Measurements from ENCODE around the gene ADARB1.

ADARB1 gene

DNA sequence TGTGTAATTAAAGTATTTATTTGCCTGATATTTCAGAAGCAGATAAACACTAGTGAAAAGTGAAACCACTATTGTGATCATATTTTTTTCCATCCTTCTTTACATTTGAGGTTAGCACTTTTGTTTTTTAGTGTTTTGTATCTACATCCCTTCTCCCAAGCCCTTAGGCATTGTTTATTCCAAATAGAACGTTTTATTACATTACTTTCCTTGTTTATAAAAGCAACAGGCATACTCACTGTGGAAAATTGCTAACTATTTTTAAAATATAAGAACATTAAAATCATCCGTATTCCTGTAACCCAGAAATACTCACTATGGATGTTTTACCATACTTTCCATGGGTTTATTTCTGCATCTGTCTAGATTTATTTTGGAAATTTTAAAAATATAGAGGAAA lies 109.5 kb downstream of the ADARB1 start:
- Histone ChIP-seq H3K4me3 (ENCODE audit: low read depth, low read length) (no peak overlapping the region), H3K4me1 (ENCODE audit: control insufficient read depth, insufficient read depth, low read length) (no peaks in the 10 kb centered on the region), H3K9ac (ENCODE audit: low read depth, low read length) (no peak overlapping the region), H3K36me3 (ENCODE audit: control insufficient read depth, insufficient read depth, low read length) (peaks cover 7% of the 10 kb centered on the region), H3K9me3 (ENCODE audit: control insufficient read depth, insufficient read depth, low read length) (no peaks in the 10 kb centered on the region), H3K27me3 (ENCODE audit: control insufficient read depth, insufficient read depth, low read length) (no peaks in the 10 kb centered on the region)

DNA sequence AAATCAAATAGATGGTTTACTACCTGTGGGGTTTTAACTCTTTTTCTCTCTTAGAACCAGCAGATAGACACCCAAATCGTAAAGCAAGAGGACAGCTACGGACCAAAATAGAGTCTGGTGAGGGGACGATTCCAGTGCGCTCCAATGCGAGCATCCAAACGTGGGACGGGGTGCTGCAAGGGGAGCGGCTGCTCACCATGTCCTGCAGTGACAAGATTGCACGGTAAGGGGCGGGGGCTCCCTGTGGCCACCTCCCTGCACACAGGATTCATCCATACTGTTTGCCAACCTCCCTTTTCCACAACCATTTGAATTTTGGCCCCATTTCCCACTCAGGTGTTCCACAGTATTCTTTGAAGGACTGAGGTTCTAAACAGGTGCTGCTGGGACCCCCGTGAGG lies 110.5 kb downstream of the ADARB1 start:
- H3K9me3 ChIP-seq (ENCODE audit: control insufficient read depth, insufficient read depth, low read length): no peaks in the 10 kb centered on the region
- H3K27me3 ChIP-seq (ENCODE audit: control insufficient read depth, insufficient read depth, low read length): no peaks in the 10 kb centered on the region
- peaks cover 7% of the 10 kb centered on the region for H3K36me3 ChIP-seq (ENCODE audit: control insufficient read depth, insufficient read depth, low read length)
- H3K9ac ChIP-seq (ENCODE audit: low read depth, low read length): no peak overlapping the region
- H3K4me3 ChIP-seq (ENCODE audit: low read depth, low read length): no peak overlapping the region
- no peaks in the 10 kb centered on the region for H3K4me1 ChIP-seq (ENCODE audit: control insufficient read depth, insufficient read depth, low read length)

DNA sequence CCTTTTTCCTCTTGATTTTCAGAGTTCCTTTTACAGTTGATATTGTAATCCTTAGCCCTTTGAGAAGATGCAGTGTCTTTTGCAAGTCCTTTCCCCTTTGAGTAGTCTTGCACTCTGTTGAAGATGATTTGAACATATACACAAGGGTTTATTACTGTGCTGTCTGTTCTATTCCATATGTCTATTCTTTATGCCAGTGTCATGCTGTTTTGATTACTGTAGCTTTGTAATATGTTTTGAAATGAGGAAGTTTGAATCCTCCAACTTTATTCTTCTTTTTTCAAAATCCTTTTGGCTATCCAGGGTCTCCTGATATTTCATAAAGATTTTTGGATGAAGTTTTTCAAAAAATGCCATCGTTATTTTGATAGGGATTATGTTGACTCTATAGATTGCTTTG lies 112.3 kb downstream of the ADARB1 start:
- no peaks in the 10 kb centered on the region for H3K9me3 ChIP-seq (ENCODE audit: control insufficient read depth, insufficient read depth, low read length)
- H3K9ac ChIP-seq (ENCODE audit: low read depth, low read length): no peak overlapping the region
- no peak overlapping the region for H3K4me3 ChIP-seq (ENCODE audit: low read depth, low read length)
- peaks cover 7% of the 10 kb centered on the region for H3K36me3 ChIP-seq (ENCODE audit: control insufficient read depth, insufficient read depth, low read length)
- H3K4me1 ChIP-seq (ENCODE audit: control insufficient read depth, insufficient read depth, low read length): no peaks in the 10 kb centered on the region
- no peaks in the 10 kb centered on the region for H3K27me3 ChIP-seq (ENCODE audit: control insufficient read depth, insufficient read depth, low read length)

DNA sequence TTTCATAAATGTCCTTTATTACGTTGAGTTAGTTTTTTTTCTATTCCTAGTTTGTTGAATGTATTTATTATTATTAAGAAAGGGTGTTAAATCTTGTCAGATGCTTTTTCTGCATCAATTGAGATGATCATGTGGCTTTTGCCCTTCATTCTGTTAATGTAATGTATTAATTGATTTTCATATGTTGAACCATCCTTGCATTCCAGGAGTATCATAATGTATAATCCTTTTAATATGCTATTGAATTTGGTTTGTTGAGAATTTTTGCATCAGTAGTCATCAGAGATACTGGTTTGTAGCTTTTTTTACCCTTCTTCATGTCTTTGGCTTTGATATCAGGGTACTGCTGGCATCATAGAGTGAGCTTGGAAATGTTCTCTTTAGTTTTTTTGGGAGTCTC lies 113.3 kb downstream of the ADARB1 start:
- H3K9me3 ChIP-seq (ENCODE audit: control insufficient read depth, insufficient read depth, low read length): no peaks in the 10 kb centered on the region

DNA sequence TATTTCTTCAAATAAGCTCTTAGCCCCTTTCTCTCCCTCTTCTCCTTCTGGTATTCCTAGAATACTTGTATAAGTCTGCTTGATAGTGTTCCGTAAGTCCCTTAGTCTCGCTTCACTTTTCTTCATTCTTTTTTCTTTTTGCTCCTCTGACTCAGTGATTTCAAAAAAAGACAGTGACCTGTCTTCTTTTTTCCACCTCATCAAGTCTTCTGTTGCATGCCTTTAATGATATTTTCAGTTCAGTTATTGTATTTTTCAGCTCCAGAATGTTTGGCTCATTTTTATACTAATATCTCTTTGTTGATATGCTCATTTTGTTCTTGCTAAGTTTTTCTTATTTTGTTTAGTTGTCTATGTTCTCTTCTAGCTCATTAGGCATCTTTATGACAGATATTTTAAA lies 115.6 kb downstream of the ADARB1 start:
- no peaks in the 10 kb centered on the region for H3K9me3 ChIP-seq (ENCODE audit: control insufficient read depth, insufficient read depth, low read length)
- peaks cover 5% of the 10 kb centered on the region for H3K36me3 ChIP-seq (ENCODE audit: control insufficient read depth, insufficient read depth, low read length)
- no peak overlapping the region for H3K9ac ChIP-seq (ENCODE audit: low read depth, low read length)
- no peak overlapping the region for H3K4me3 ChIP-seq (ENCODE audit: low read depth, low read length)
- H3K27me3 ChIP-seq (ENCODE audit: control insufficient read depth, insufficient read depth, low read length): no peaks in the 10 kb centered on the region
- H3K4me1 ChIP-seq (ENCODE audit: control insufficient read depth, insufficient read depth, low read length): no peaks in the 10 kb centered on the region

More for the DNA sequence above, 113.3 kb downstream of the ADARB1 start:
- no peak overlapping the region for H3K9ac ChIP-seq (ENCODE audit: low read depth, low read length)
- H3K27me3 ChIP-seq (ENCODE audit: control insufficient read depth, insufficient read depth, low read length): no peaks in the 10 kb centered on the region
- H3K4me3 ChIP-seq (ENCODE audit: low read depth, low read length): no peak overlapping the region
- peaks cover 7% of the 10 kb centered on the region for H3K36me3 ChIP-seq (ENCODE audit: control insufficient read depth, insufficient read depth, low read length)
- H3K4me1 ChIP-seq (ENCODE audit: control insufficient read depth, insufficient read depth, low read length): no peaks in the 10 kb centered on the region

DNA sequence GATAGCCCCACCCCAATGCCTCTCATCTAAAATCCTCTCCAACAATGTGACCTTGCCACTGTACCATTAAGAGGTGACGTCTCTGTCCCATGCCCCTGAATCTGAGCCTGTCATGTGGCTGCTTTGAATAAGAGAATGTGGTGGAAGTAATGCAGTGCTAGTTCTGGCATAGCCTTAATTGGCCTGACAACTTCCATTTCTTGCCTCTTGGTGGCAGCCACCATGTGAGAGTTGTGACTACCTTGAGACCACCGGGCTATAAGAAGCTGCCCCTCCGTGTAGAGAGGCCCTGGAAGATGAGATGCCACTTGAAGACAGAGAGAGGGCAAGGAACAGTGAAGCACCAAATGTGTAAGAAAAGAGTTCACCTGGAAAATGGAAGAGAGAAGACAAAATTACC lies 118.0 kb downstream of the ADARB1 start:
- H3K27me3 ChIP-seq (ENCODE audit: control insufficient read depth, insufficient read depth, low read length): no peaks in the 10 kb centered on the region
- H3K4me3 ChIP-seq (ENCODE audit: low read depth, low read length): no peak overlapping the region
- no peaks in the 10 kb centered on the region for H3K9me3 ChIP-seq (ENCODE audit: control insufficient read depth, insufficient read depth, low read length)
- H3K4me1 ChIP-seq (ENCODE audit: control insufficient read depth, insufficient read depth, low read length): no peaks in the 10 kb centered on the region
- H3K36me3 ChIP-seq (ENCODE audit: control insufficient read depth, insufficient read depth, low read length): no peaks in the 10 kb centered on the region
- H3K9ac ChIP-seq (ENCODE audit: low read depth, low read length): no peak overlapping the region

DNA sequence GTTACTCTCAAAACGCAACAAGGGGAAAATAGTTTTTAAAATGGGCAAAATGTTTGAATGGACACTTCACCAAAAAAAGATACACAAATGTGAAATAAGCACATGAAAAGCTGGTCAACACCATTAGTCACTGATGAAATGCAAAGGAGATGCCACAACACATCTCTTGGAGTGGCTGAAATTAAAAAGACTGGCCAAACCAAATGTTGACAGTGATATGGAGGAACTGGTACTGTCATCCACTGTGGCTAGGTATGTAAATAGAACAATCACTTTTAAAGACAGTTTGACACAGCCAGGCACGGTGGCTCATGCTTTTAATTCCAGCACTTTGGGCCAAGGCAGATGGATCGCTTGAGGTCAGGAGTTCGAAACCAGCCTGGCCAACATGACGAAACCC lies 122.2 kb downstream of the ADARB1 start:
- Histone ChIP-seq H3K4me1 (ENCODE audit: control insufficient read depth, insufficient read depth, low read length) (no peaks in the 10 kb centered on the region), H3K27me3 (ENCODE audit: control insufficient read depth, insufficient read depth, low read length) (no peaks in the 10 kb centered on the region), H3K4me3 (ENCODE audit: low read depth, low read length) (no peak overlapping the region), H3K9ac (ENCODE audit: low read depth, low read length) (no peak overlapping the region), H3K36me3 (ENCODE audit: control insufficient read depth, insufficient read depth, low read length) (no peaks in the 10 kb centered on the region), H3K9me3 (ENCODE audit: control insufficient read depth, insufficient read depth, low read length) (no peaks in the 10 kb centered on the region)

DNA sequence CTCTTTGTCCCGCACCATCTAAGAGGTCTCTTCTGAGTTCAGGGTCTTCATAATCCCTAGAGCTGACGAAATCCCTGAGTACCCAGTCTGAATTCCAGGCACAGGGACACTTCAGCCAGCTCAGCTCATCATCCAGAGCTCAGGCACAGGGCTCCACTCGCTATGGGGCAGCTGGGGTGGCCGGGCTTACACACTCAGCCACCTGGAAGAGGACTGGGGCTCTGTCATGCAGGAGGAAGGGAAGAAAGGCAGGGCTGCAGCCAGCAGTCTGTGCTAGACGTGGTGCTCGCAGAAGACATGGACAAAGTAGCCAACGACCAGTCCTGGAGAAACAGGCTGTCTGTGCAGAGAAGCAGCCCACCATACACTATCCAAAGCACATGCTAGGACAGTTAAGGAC lies 124.8 kb downstream of the ADARB1 start:
- Histone ChIP-seq H3K4me1 (ENCODE audit: control insufficient read depth, insufficient read depth, low read length) (no peaks in the 10 kb centered on the region), H3K27me3 (ENCODE audit: control insufficient read depth, insufficient read depth, low read length) (no peaks in the 10 kb centered on the region), H3K36me3 (ENCODE audit: control insufficient read depth, insufficient read depth, low read length) (no peaks in the 10 kb centered on the region), H3K9me3 (ENCODE audit: control insufficient read depth, insufficient read depth, low read length) (no peaks in the 10 kb centered on the region), H3K9ac (ENCODE audit: low read depth, low read length) (no peak overlapping the region), H3K4me3 (ENCODE audit: low read depth, low read length) (no peak overlapping the region)

DNA sequence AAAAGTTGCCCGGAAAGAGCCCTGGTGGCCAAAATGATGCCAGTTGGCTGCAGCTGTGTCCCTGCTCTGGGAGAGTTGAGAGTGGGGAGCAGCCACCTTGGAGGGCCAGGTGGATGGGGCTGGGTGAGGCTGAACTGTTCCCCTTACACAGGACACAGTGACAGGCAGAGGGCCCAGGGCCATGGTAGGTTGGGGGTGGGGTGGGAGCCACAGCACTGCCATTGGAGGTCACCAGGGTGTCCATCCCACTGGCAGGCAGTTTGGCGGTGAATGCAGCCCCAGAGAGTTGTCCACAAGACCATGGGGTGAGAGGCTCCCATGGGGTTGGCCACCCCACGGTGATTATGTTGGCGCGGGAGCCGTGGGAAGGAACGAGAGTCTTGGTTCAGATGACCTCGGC lies 125.7 kb downstream of the ADARB1 start:
- no peaks in the 10 kb centered on the region for H3K27me3 ChIP-seq (ENCODE audit: control insufficient read depth, insufficient read depth, low read length)

DNA sequence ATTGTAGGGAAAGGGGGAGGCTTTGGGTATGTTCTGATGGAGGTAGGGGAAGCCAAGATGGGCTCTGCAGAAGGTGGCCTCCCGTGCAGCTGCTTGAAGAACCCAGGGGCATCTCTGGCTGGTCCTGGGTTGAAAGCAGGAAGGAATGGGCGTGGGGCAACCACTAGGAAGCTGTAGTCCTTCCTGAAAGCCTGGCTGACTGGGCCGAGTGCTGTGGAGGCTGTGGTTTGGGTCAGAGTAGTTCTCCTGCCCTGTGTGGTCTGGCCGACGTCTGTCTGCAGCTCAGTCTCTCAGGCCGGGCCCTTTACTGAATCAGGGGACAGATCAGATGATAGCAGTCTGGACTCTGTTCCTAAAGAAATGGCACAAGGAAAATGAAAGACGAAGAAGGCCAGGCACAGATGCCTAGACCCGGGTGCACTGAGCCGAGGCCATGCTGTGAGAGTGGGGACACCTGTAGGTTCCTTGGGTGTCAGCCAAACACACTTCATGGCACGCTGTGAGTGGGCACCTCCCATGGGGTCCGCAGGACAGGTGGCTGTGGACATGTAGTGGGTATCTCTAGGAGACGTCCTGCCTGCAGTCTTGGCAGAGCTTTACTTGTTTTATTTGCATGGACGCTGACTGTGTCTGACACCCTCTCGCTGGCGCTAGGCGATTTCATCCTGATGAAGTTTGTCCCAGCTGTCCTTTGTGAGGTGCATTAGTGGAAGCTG lies 126.4 kb downstream of the ADARB1 start:
- Histone ChIP-seq H3K27me3 (ENCODE audit: control insufficient read depth, insufficient read depth, low read length) (no peaks in the 10 kb centered on the region), H3K9ac (ENCODE audit: low read depth, low read length) (no peak overlapping the region), H3K9me3 (ENCODE audit: control insufficient read depth, insufficient read depth, low read length) (no peaks in the 10 kb centered on the region), H3K36me3 (ENCODE audit: control insufficient read depth, insufficient read depth, low read length) (no peaks in the 10 kb centered on the region), H3K4me3 (ENCODE audit: low read depth, low read length) (no peak overlapping the region), H3K4me1 (ENCODE audit: control insufficient read depth, insufficient read depth, low read length) (no peaks in the 10 kb centered on the region)

More for the DNA sequence above, 125.7 kb downstream of the ADARB1 start:
- Histone ChIP-seq H3K9me3 (ENCODE audit: control insufficient read depth, insufficient read depth, low read length) (no peaks in the 10 kb centered on the region), H3K9ac (ENCODE audit: low read depth, low read length) (no peak overlapping the region), H3K4me3 (ENCODE audit: low read depth, low read length) (no peak overlapping the region), H3K4me1 (ENCODE audit: control insufficient read depth, insufficient read depth, low read length) (no peaks in the 10 kb centered on the region), H3K36me3 (ENCODE audit: control insufficient read depth, insufficient read depth, low read length) (no peaks in the 10 kb centered on the region)

DNA sequence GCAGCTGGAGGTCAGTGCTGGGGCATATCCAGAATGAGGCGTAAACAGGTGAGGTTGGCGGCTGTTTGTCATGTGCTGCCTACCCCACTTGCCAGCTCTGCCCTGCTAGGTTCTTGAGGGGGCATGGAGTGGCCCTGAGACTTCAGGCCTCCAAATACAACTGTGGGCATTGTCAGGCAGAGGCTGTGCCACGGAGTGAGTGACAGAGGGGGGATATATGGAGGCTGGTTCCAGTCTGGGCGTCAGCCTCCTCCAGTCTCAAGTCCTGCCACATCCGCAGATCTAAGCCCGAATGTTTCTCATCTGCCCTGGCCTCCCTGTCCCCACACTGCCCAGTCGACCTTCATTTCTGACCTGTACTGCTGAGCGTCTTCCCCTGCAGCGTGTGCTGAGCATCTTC lies 128.0 kb downstream of the ADARB1 start:
- H3K4me3 ChIP-seq (ENCODE audit: low read depth, low read length): no peak overlapping the region
- H3K4me1 ChIP-seq (ENCODE audit: control insufficient read depth, insufficient read depth, low read length): no peaks in the 10 kb centered on the region
- no peaks in the 10 kb centered on the region for H3K9me3 ChIP-seq (ENCODE audit: control insufficient read depth, insufficient read depth, low read length)
- H3K36me3 ChIP-seq (ENCODE audit: control insufficient read depth, insufficient read depth, low read length): no peaks in the 10 kb centered on the region
- H3K9ac ChIP-seq (ENCODE audit: low read depth, low read length): no peak overlapping the region
- no peaks in the 10 kb centered on the region for H3K27me3 ChIP-seq (ENCODE audit: control insufficient read depth, insufficient read depth, low read length)

DNA sequence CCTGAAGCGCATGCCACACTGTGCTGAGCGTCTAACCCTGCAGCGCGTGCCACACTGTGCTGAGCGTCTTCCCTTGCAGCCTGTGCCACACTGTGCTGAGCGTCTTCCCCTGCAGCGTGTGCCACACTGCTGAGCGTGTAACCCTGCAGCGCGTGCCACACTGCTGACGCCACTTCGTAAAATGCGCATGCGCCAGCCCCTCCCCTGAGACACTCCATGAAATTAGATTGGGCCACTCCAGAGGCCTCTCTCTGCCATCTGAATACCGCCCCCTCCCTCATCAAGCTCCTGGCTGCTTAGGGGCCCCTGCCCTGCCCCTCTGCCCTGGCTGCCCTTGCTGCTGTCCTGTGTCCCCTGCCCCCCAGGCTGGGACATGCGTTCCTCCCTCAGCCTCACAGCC lies 128.5 kb downstream of the ADARB1 start:
- Histone ChIP-seq H3K9me3 (ENCODE audit: control insufficient read depth, insufficient read depth, low read length) (no peaks in the 10 kb centered on the region), H3K4me3 (ENCODE audit: low read depth, low read length) (no peak overlapping the region), H3K27me3 (ENCODE audit: control insufficient read depth, insufficient read depth, low read length) (no peaks in the 10 kb centered on the region), H3K4me1 (ENCODE audit: control insufficient read depth, insufficient read depth, low read length) (no peaks in the 10 kb centered on the region), H3K9ac (ENCODE audit: low read depth, low read length) (no peak overlapping the region), H3K36me3 (ENCODE audit: control insufficient read depth, insufficient read depth, low read length) (no peaks in the 10 kb centered on the region)
